ENCODE results near the gene ZNF318.
"Not testable (repeated sequence)": the region's sequence is repeated elsewhere in the genome, so short reads cannot be mapped to it uniquely, and the experiment has no call there.

ZNF318 gene, protein sequence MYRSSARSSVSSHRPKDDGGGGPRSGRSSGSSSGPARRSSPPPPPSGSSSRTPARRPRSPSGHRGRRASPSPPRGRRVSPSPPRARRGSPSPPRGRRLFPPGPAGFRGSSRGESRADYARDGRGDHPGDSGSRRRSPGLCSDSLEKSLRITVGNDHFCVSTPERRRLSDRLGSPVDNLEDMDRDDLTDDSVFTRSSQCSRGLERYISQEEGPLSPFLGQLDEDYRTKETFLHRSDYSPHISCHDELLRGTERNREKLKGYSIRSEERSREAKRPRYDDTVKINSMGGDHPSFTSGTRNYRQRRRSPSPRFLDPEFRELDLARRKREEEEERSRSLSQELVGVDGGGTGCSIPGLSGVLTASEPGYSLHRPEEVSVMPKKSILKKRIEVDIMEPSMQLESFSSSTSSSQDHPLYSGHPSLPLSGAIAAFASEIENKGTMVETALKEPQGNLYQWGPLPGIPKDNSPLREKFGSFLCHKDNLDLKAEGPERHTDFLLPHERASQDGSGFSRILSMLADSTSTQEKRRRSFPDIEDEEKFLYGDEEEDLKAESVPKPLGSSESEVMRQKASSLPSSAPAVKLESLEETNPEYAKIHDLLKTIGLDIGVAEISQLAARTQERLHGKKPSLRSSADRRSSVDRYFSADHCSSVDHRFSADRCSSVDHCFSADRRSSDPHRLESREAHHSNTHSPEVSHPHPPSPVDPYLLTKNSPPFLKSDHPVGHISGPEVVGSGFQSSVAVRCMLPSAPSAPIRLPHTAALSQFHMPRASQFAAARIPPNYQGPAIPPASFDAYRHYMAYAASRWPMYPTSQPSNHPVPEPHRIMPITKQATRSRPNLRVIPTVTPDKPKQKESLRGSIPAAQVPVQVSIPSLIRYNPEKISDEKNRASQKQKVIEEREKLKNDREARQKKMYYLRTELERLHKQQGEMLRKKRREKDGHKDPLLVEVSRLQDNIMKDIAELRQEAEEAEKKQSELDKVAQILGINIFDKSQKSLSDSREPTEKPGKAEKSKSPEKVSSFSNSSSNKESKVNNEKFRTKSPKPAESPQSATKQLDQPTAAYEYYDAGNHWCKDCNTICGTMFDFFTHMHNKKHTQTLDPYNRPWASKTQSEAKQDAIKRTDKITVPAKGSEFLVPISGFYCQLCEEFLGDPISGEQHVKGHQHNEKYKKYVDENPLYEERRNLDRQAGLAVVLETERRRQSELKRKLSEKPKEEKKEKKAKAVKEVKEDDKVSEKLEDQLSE (N-terminal part only)

DNA sequence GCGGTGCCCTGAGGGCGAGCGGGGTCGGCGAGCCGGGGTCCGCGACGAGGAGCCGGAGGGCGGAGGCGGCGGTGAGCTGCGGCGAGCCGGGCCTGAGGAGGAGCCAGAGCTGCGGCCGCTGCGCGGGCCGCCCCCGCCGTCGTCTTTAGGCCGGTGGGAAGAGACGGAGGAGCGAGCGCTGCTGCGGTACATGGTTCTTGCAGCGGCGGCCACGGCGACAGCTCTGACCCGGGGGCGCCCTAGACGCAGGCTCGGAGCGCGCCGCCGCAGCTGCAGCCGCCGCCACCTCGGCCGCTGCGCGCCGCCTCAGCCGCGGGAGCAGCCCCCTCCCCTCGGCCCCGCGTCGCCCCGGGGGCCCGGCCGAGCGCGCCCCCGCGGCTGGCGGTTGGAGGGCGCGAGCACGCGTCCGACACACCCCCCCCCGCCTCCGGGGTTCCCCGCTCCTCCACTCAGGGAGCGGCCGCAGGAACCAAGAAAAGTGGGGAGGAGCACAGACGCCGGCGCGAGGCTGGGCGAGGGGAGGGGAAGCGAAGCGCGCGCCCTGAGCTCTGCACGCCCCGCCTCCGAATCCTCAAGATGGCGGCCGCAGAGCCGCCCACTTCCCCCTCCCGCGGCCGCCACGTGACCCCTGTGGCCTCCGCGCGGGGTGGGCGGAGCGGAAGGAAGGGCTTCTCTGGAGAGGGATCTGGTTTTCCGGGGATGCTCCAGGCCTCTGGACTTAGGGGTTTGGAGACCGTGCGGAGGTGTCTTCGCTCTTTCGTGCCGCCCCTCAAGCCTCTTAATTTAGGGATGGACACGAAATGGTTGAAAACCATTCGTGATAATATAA is at the start of gene ZNF318:
ZNF318 (minus strand) TSS at position 474 of the 829 bp plus-strand sequence; CDS start at position 192, 282 bp downstream.
- Histone ChIP-seq H3K27me3 (ENCODE audit: insufficient read depth, low read length) (peaks cover 16% of the 10 kb centered on the region), H3K27ac (ENCODE audit: low read length) (no peak within 1 kb of the TSS), H3K36me3 (ENCODE audit: insufficient read depth, low read depth, low read length) (peaks cover 8% of the 10 kb centered on the region), H3K4me3 (ENCODE audit: low read length) (peak within 1 kb of the TSS; percentile 87), H3K9me3 (ENCODE audit: insufficient read depth, low read depth, low read length) (no peaks in the 10 kb centered on the region), H3K9ac (ENCODE audit: low read depth, low read length) (peak within 1 kb of the TSS; percentile 48; the same call in 1 of the 2 replicates), H3K4me1 (ENCODE audit: insufficient read depth, low read length) (0 out of 2 replicates have a peak, but pooled peaks cover 3% of the 10 kb centered on the region)

- no peaks in the 10 kb centered on the region for H3K36me3 ChIP-seq (ENCODE audit: insufficient read depth, low read depth, low read length)
- no peak overlapping the region for H3K4me3 ChIP-seq (ENCODE audit: low read length)
- no peaks in the 10 kb centered on the region for H3K9me3 ChIP-seq (ENCODE audit: insufficient read depth, low read depth, low read length)
- no peak overlapping the region for H3K27ac ChIP-seq (ENCODE audit: low read length)
- H3K4me1 ChIP-seq (ENCODE audit: insufficient read depth, low read length) = no peaks in the 10 kb centered on the region
- H3K27me3 ChIP-seq (ENCODE audit: insufficient read depth, low read length) = peaks cover 16% of the 10 kb centered on the region
- H3K9ac ChIP-seq (ENCODE audit: low read depth, low read length) = no peak overlapping the region
Measured at GRCh38 chr6:43416935-43417334, 47.5 kb upstream of the ZNF318 start.

DNA sequence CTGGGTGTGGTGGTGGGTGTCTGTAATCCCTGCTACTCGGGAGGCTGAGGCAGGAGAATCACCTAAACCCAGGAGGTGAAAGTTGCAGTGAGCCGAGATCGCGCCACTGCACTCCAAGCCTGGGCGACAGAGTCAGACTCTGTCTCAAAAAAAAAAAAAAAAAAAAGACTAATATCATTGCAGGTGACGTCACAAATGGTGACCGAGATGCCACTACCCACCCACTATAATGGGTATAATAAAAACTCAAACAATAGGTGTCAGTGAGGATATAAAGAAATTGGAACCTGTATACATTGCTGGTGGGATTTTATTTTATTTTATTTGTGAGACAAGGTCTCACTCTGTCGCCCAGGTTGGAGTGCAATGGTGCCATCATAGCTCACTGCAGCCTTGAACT is 45.8 kb upstream of the ZNF318 start:
- H3K4me1 ChIP-seq (ENCODE audit: insufficient read depth, low read length); H3K9ac ChIP-seq (ENCODE audit: low read depth, low read length); H3K36me3 ChIP-seq (ENCODE audit: insufficient read depth, low read depth, low read length): not testable (repeated sequence)

DNA sequence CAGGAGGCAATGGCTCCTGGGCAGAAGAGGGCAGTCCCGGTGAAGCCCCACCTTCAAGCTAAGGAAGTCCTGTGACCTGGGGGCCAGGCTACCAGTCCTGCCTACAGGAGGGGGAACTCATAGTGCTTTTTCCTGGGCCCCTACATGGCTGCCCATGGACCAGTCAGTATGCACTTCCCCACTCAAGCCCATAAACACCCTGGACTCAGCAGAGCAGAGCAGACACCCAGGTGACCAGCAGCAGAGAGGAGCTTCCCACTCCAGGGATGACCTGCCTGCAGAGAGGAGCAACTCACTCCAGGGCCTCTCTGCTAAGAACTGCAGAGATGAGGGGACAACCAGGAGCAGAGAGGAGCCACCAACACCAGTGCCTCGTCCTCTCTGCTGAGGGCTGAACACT is 43.6 kb upstream of the ZNF318 start:
- peaks cover 9% of the 10 kb centered on the region for H3K27me3 ChIP-seq (ENCODE audit: insufficient read depth, low read length)
- no peaks in the 10 kb centered on the region for H3K4me1 ChIP-seq (ENCODE audit: insufficient read depth, low read length)
- H3K36me3 ChIP-seq (ENCODE audit: insufficient read depth, low read depth, low read length) = no peaks in the 10 kb centered on the region
- no peak overlapping the region for H3K9ac ChIP-seq (ENCODE audit: low read depth, low read length)
- H3K4me3 ChIP-seq (ENCODE audit: low read length) = no peak overlapping the region
- H3K9me3 ChIP-seq (ENCODE audit: insufficient read depth, low read depth, low read length) = no peaks in the 10 kb centered on the region
- H3K27ac ChIP-seq (ENCODE audit: low read length) = no peak overlapping the region

More for the DNA sequence above, 45.8 kb upstream of the ZNF318 start:
- peaks cover 16% of the 10 kb centered on the region for H3K27me3 ChIP-seq (ENCODE audit: insufficient read depth, low read length)
- not testable (repeated sequence) for H3K27ac ChIP-seq (ENCODE audit: low read length); H3K9me3 ChIP-seq (ENCODE audit: insufficient read depth, low read depth, low read length); H3K4me3 ChIP-seq (ENCODE audit: low read length)

DNA sequence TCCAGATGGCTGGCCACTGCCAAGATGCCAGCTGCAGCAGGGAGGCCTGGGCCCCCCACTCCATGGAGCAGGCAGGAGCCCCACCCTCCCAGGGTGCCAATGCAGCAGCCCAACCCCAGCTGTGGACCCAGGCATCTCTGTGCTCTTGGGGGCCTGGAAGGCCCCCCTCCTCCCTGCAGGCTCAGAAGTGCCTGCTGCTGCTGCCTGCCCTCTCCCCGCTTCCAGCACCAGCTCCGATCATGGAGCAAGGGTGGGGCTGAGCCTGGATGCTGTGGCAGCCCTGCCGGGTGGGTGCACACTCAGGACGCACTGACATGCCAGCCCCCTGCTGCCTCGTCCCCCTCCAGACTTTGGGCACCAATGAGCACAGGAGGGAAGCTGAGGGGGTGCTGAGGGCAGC is 43.1 kb upstream of the ZNF318 start:
- Histone ChIP-seq H3K9ac (ENCODE audit: low read depth, low read length) (no peak overlapping the region), H3K27ac (ENCODE audit: low read length) (no peak overlapping the region), H3K36me3 (ENCODE audit: insufficient read depth, low read depth, low read length) (no peaks in the 10 kb centered on the region), H3K9me3 (ENCODE audit: insufficient read depth, low read depth, low read length) (no peaks in the 10 kb centered on the region), H3K4me1 (ENCODE audit: insufficient read depth, low read length) (no peaks in the 10 kb centered on the region), H3K27me3 (ENCODE audit: insufficient read depth, low read length) (peaks cover 4% of the 10 kb centered on the region), H3K4me3 (ENCODE audit: low read length) (no peak overlapping the region)

- H3K4me3 ChIP-seq (ENCODE audit: low read length); H3K27me3 ChIP-seq (ENCODE audit: insufficient read depth, low read length); H3K9me3 ChIP-seq (ENCODE audit: insufficient read depth, low read depth, low read length); H3K36me3 ChIP-seq (ENCODE audit: insufficient read depth, low read depth, low read length); H3K4me1 ChIP-seq (ENCODE audit: insufficient read depth, low read length); H3K9ac ChIP-seq (ENCODE audit: low read depth, low read length); H3K27ac ChIP-seq (ENCODE audit: low read length): not testable (repeated sequence)
Measured at GRCh38 chr6:43410776-43411175, 41.3 kb upstream of the ZNF318 start.

DNA sequence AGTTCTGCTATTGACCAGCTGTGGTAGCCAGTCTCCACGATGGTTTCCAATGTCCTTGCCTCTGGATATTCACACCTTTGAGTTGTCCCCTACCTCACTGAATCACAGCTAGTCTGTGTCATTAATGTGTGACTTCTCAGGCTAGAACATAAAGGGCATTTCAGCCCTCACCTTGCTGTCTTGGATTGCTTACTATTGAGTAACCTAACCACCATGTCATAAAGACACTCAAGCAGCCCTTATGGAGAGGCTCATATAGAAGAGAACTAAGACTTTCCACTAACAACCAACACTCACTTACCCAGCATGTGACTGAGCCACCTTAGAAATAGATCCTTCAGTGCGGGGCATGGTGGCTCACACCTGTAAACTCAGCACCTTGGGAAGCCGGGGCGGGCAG is 38.8 kb upstream of the ZNF318 start:
- Histone ChIP-seq H3K4me3 (ENCODE audit: low read length) (no peak overlapping the region), H3K36me3 (ENCODE audit: insufficient read depth, low read depth, low read length) (no peaks in the 10 kb centered on the region), H3K9me3 (ENCODE audit: insufficient read depth, low read depth, low read length) (no peaks in the 10 kb centered on the region), H3K9ac (ENCODE audit: low read depth, low read length) (no peak overlapping the region), H3K4me1 (ENCODE audit: insufficient read depth, low read length) (no peaks in the 10 kb centered on the region), H3K27me3 (ENCODE audit: insufficient read depth, low read length) (peaks cover 11% of the 10 kb centered on the region), H3K27ac (ENCODE audit: low read length) (no peak overlapping the region)

GRCh38 chr6:43407296-43407695 is 37.8 kb upstream of the ZNF318 start:
- no peak overlapping the region for H3K27ac ChIP-seq (ENCODE audit: low read length)
- peaks cover 11% of the 10 kb centered on the region for H3K27me3 ChIP-seq (ENCODE audit: insufficient read depth, low read length)
- H3K4me3 ChIP-seq (ENCODE audit: low read length) = no peak overlapping the region
- no peaks in the 10 kb centered on the region for H3K36me3 ChIP-seq (ENCODE audit: insufficient read depth, low read depth, low read length)
- H3K4me1 ChIP-seq (ENCODE audit: insufficient read depth, low read length) = no peaks in the 10 kb centered on the region
- H3K9ac ChIP-seq (ENCODE audit: low read depth, low read length) = no peak overlapping the region
- no peaks in the 10 kb centered on the region for H3K9me3 ChIP-seq (ENCODE audit: insufficient read depth, low read depth, low read length)

DNA sequence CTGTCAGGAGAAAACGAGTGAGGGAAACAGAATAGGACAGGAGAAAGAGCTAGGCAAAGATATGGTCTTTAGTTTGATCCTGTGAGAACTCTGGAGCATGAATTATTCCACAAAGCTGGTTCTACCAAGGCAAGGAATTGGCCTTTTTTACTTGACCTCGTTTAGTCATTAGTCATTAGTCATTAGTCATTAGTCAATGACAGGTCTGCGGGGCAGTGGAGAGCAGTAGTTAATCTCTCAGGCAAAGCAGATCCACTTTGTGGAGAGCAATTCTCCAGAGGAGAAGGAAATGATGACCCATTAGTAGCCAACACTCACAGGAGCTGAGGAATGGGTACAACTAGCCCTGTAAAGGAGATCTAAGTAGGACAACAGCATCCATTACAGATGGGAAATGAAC is 35.9 kb upstream of the ZNF318 start:
- no peak overlapping the region for H3K4me3 ChIP-seq (ENCODE audit: low read length)
- H3K9me3 ChIP-seq (ENCODE audit: insufficient read depth, low read depth, low read length) = no peaks in the 10 kb centered on the region
- peaks cover 11% of the 10 kb centered on the region for H3K27me3 ChIP-seq (ENCODE audit: insufficient read depth, low read length)
- H3K36me3 ChIP-seq (ENCODE audit: insufficient read depth, low read depth, low read length) = no peaks in the 10 kb centered on the region
- H3K4me1 ChIP-seq (ENCODE audit: insufficient read depth, low read length) = no peaks in the 10 kb centered on the region
- H3K9ac ChIP-seq (ENCODE audit: low read depth, low read length) = no peak overlapping the region
- no peak overlapping the region for H3K27ac ChIP-seq (ENCODE audit: low read length)

DNA sequence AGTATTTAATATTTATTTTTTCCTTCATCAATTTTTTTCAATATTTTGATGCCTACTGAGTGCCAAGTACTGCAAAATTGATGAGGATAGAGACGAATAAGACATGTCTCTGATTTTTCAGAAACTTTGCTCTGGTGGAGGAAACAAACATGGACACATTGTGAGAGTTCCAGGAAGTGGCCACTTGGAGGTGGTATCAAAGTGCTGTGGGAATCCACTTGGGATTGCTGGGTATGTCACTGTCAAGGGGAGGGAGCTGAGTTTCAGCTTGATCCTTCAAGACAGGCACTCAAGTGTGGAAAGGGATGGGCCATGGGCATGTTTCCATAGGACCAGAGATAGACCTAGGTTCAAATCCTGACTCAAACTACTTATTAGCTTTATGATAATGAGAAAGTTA is 33.4 kb upstream of the ZNF318 start:
- H3K9me3 ChIP-seq (ENCODE audit: insufficient read depth, low read depth, low read length) = no peaks in the 10 kb centered on the region

GRCh38 chr6:43401730-43402129 is 32.3 kb upstream of the ZNF318 start:
- Histone ChIP-seq H3K9me3 (ENCODE audit: insufficient read depth, low read depth, low read length) (no peaks in the 10 kb centered on the region), H3K36me3 (ENCODE audit: insufficient read depth, low read depth, low read length) (no peaks in the 10 kb centered on the region), H3K4me3 (ENCODE audit: low read length) (no peak overlapping the region), H3K27ac (ENCODE audit: low read length) (no peak overlapping the region), H3K9ac (ENCODE audit: low read depth, low read length) (no peak overlapping the region), H3K4me1 (ENCODE audit: insufficient read depth, low read length) (no peaks in the 10 kb centered on the region), H3K27me3 (ENCODE audit: insufficient read depth, low read length) (peaks cover 11% of the 10 kb centered on the region)

More for the DNA sequence above, 33.4 kb upstream of the ZNF318 start:
- Histone ChIP-seq H3K9ac (ENCODE audit: low read depth, low read length) (no peak overlapping the region), H3K4me1 (ENCODE audit: insufficient read depth, low read length) (no peaks in the 10 kb centered on the region), H3K36me3 (ENCODE audit: insufficient read depth, low read depth, low read length) (no peaks in the 10 kb centered on the region), H3K27ac (ENCODE audit: low read length) (no peak overlapping the region), H3K27me3 (ENCODE audit: insufficient read depth, low read length) (peaks cover 11% of the 10 kb centered on the region), H3K4me3 (ENCODE audit: low read length) (no peak overlapping the region)
